K562 (cell line): ENCODE data around the gene RAPGEFL1. TPM values are rescaled to one million over a fixed set of nuclear protein-coding genes. Genes with fewer than 3 reads are reported as not detected.

ENCODE experiments used
- ARNT ChIP-seq, 2 experiments: fragments of 450-650 bp; IDR thresholded peaks; 2 replicates each; pipeline ENCODE4 v1.6.1; 2016; ENCODE audit warnings: mild to moderate bottlenecking in 1 of 2
- CHAMP1 ChIP-seq: fragments of 450-650 bp; IDR thresholded peaks from 2 replicates; pipeline ENCODE4 v1.6.1; 2016; ENCODE audit warnings: mild to moderate bottlenecking
- DNMT1 ChIP-seq: fragments of 450-650 bp; IDR thresholded peaks from 2 replicates; pipeline ENCODE4 v1.6.1; 2016; ENCODE audit warnings: antibody characterized with exemption, mild to moderate bottlenecking
- GTF2E2 ChIP-seq: fragments of 200-800 bp; sonication (Bioruptor generic); IDR thresholded peaks from 2 replicates; pipeline ENCODE4 v1.6.1; 2016; ENCODE audit warnings: missing genetic modification characterization, missing compliant biosample characterization
- MEIS2 ChIP-seq: fragments of 450-650 bp; IDR thresholded peaks from 2 replicates; pipeline ENCODE4 v1.6.1; 2014; ENCODE audit warnings: mild to moderate bottlenecking; ENCODE audit not compliant: partially characterized antibody
- NFRKB ChIP-seq: fragments of 450-650 bp; IDR thresholded peaks from 2 replicates; pipeline ENCODE4 v1.6.1; 2016; ENCODE audit warnings: low read depth
- NR3C1 ChIP-seq: sonication (generic); formaldehyde crosslinking; IDR thresholded peaks from 2 replicates; pipeline ENCODE4 v1.8.1; 2022; ENCODE audit warnings: missing genetic modification reagents
- NR4A1 ChIP-seq, 2 experiments: fragments of 250-450 bp in 1 of 2; fragments of 450-650 bp in 1 of 2; sonication (Bioruptor Pico) in 1 of 2; IDR thresholded peaks; 2 replicates each; pipeline versions ENCODE4 v1.4.0 to v1.6.1; 2016 to 2020; ENCODE audit warnings: mild to moderate bottlenecking in 2 of 2, missing compliant biosample characterization in 1 of 2, missing genetic modification characterization in 1 of 2, moderate library complexity in 1 of 2
- SMARCE1 ChIP-seq: fragments of 450-650 bp; IDR thresholded peaks from 2 replicates; pipeline ENCODE4 v1.7.1; 2016; ENCODE audit warnings: mild to moderate bottlenecking
- SP1 ChIP-seq: sonication (generic); formaldehyde crosslinking; IDR thresholded peaks from 2 replicates; pipeline ENCODE4 v1.8.1; 2022; ENCODE audit warnings: mild to moderate bottlenecking, missing genetic modification reagents
- ZNF583 ChIP-seq: fragments of 250-450 bp; sonication (Bioruptor Pico); IDR thresholded peaks from 2 replicates; pipeline ENCODE4 v1.4.0; 2020
- ZNF707 ChIP-seq: fragments of 250-450 bp; sonication (Bioruptor Pico); conservative IDR thresholded peaks from 2 replicates; pipeline ENCODE4 v1.8.0; 2022; ENCODE audit warnings: inconsistent platforms, mild to moderate bottlenecking, moderate library complexity
- polyA plus RNA-seq, 8 experiments: library from polyadenylated mRNA; depleted of rRNA in 4 of 8; stranded (reverse) in 5 of 8; unstranded in 3 of 8; fragments of >200 nt; fragmentation: Nextera tagmentation in 2 of 8; fragmentation: Illumina TruSeq in 1 of 8; extraction: Ambion mirVana in 2 of 8; extraction: Trizol in 1 of 8; gene quantifications; 2 replicates each; pipeline versions ENCODE4 v1.2.1 to v1.2.3, GENCODE V29; 2011 to 2014; ENCODE audit warnings: inconsistent platforms in 1 of 8, missing spikeins in 1 of 8
- total RNA-seq, 7 experiments: library from RNA; depleted of rRNA in 6 of 7; stranded (reverse); fragments of >200 nt in 6 of 7; fragmentation: Illumina TruSeq in 2 of 7; extraction: Trizol in 2 of 7; gene quantifications; 2 replicates each; pipeline versions ENCODE4 v1.2.1 to v1.2.3, GENCODE V29; 2011 to 2021; ENCODE audit warnings: low replicate concordance in 1 of 7

RAPGEFL1 gene
- total and polyA plus RNA-seq, 9 of the 15 experiments (the other 6 are each of a cell fraction or from before 2014, with no cell fraction given) = 0.18 to 4.1 (median 2.1) TPM

GRCh38 chr17:40219594-40220338 is 42.5 kb downstream of the RAPGEFL1 start (continued):
- TF ChIP-seq GTF2E2 (tag) = no peak
- no peak for TF ChIP-seq SP1 (CRISPR knock-in tag)
- TF ChIP-seq CHAMP1 = no peak
- TF ChIP-seq DNMT1 = peak; percentile 71; the same call in 1 of the 2 replicates
- no peak for TF ChIP-seq NR3C1 (CRISPR knock-in tag)
- peak; percentile 58; the same call in 1 of the 2 replicates for TF ChIP-seq SMARCE1
- TF ChIP-seq NFRKB = 0 out of 2 replicates have a peak, but pooled peaks have one; percentile 31
- no peak for TF ChIP-seq ZNF583
- peak; percentile 11 for TF ChIP-seq MEIS2
- no peak for TF ChIP-seq ZNF707 (CRISPR knock-in tag)
- peak in 1 of 2 experiments; percentile 57; a peak in 1 of 4 replicates for TF ChIP-seq ARNT (IDR thresholded peaks at IDR 0.05)
- no peak for TF ChIP-seq NR4A1 (CRISPR knock-in tag; IDR thresholded peaks at IDR 0.05)
- TF ChIP-seq NR4A1 (tag; IDR thresholded peaks at IDR 0.05) = no peak
- TF ChIP-seq, all 486 proteins: peak for 37
